H9 (cell line): ENCODE measurements around the gene SRXN1. TPM values are rescaled to one million over a fixed set of nuclear protein-coding genes. Genes with fewer than 3 reads are reported as not detected.

Experiments used
- DNase-seq: peaks from one replicate; pipeline ENCODE4 v3.0.0-alpha.2; 2017
- H2AFZ ChIP-seq: one replicate; pipeline ENCODE4 v1.6.1; 2013; ENCODE audit warnings: mild to moderate bottlenecking, low read length, control low read depth, moderate library complexity
- H2AK5ac ChIP-seq: 2 replicates; pipeline ENCODE4 v1.6.1; 2013; ENCODE audit warnings: low read length, control low read depth, mixed read lengths; ENCODE audit not compliant: insufficient read length
- H2BK120ac ChIP-seq: one replicate; pipeline ENCODE4 v1.6.1; 2013; ENCODE audit warnings: low read depth, mild to moderate bottlenecking, low read length, control low read depth, inconsistent platforms; ENCODE audit not compliant: poor library complexity, severe bottlenecking
- H2BK12ac ChIP-seq: 2 replicates; pipeline ENCODE4 v1.6.1; 2013; ENCODE audit warnings: low read length, control low read depth, mixed read lengths, low read depth; ENCODE audit not compliant: insufficient read length
- H2BK15ac ChIP-seq: 2 replicates; pipeline ENCODE4 v1.6.1; 2013; ENCODE audit warnings: low read depth, low read length, control low read depth
- H2BK20ac ChIP-seq: one replicate; pipeline ENCODE4 v1.6.1; 2013; ENCODE audit warnings: low read depth, mild to moderate bottlenecking, low read length, control low read depth, inconsistent platforms; ENCODE audit not compliant: poor library complexity, severe bottlenecking
- H2BK5ac ChIP-seq: 2 replicates; pipeline ENCODE4 v1.6.1; 2013; ENCODE audit warnings: low read length, control low read depth, mixed read lengths; ENCODE audit not compliant: insufficient read length
- H3K14ac ChIP-seq: 2 replicates; pipeline ENCODE4 v1.6.1; 2013; ENCODE audit warnings: low read length, control low read depth; ENCODE audit not compliant: insufficient read depth
- H3K18ac ChIP-seq: 2 replicates; pipeline ENCODE4 v1.6.1; 2013; ENCODE audit warnings: low read depth, mild to moderate bottlenecking, mixed read lengths, low read length, control low read depth; ENCODE audit not compliant: insufficient read length
- H3K23ac ChIP-seq: 2 replicates; pipeline ENCODE4 v1.6.1; 2013; ENCODE audit warnings: low read length, control low read depth, mixed read lengths, low read depth; ENCODE audit not compliant: insufficient read length
- H3K23me2 ChIP-seq: 2 replicates; pipeline ENCODE4 v1.6.1; 2013; ENCODE audit warnings: low read depth, mild to moderate bottlenecking, mixed read lengths, low read length, control low read depth; ENCODE audit not compliant: insufficient read length, poor library complexity, severe bottlenecking
- H3K27ac ChIP-seq: 2 replicates; pipeline ENCODE4 v1.5.1; 2013; ENCODE audit warnings: low read length, control low read depth, mixed read lengths, low read depth; ENCODE audit not compliant: insufficient read length
- H3K27me3 ChIP-seq: 2 replicates; pipeline ENCODE4 v1.6.1; 2013; ENCODE audit warnings: low read length, control low read depth, inconsistent platforms; ENCODE audit not compliant: insufficient read depth
- H3K4ac ChIP-seq: 2 replicates; pipeline ENCODE4 v1.6.1; 2013; ENCODE audit warnings: low read depth, mild to moderate bottlenecking, control low read depth, inconsistent platforms, low read length, moderate library complexity
- H3K4me1 ChIP-seq: 2 replicates; pipeline ENCODE4 v1.6.1; 2013; ENCODE audit warnings: low read length, control low read depth, inconsistent platforms; ENCODE audit not compliant: insufficient read depth
- H3K4me2 ChIP-seq: 2 replicates; pipeline ENCODE4 v1.6.1; 2013; ENCODE audit warnings: low read length, control low read depth, mixed read lengths; ENCODE audit not compliant: insufficient read length, insufficient read depth
- H3K56ac ChIP-seq: 2 replicates; pipeline ENCODE4 v1.6.1; 2013; ENCODE audit warnings: low read depth, mild to moderate bottlenecking, mixed read lengths, low read length, control low read depth; ENCODE audit not compliant: insufficient read length
- H3K79me1 ChIP-seq: 2 replicates; pipeline ENCODE4 v1.6.1; 2013; ENCODE audit warnings: low read depth, mild to moderate bottlenecking, moderate library complexity, low read length, control low read depth, inconsistent platforms; ENCODE audit not compliant: insufficient read depth, poor library complexity, severe bottlenecking
- H3K79me2 ChIP-seq: 2 replicates; pipeline ENCODE4 v1.6.1; 2013; ENCODE audit warnings: low read length, control low read depth, inconsistent platforms; ENCODE audit not compliant: insufficient read depth
- H3K9ac ChIP-seq: 2 replicates; pipeline ENCODE4 v1.6.1; 2013; ENCODE audit warnings: low read length, control low read depth, mixed read lengths; ENCODE audit not compliant: insufficient read length; ENCODE audit errors: extremely low read depth
- H3K9me3 ChIP-seq: one replicate; pipeline ENCODE4 v1.6.1; 2013; ENCODE audit warnings: low read depth, low read length, inconsistent platforms; ENCODE audit not compliant: control insufficient read depth
- H3T11ph ChIP-seq: one replicate; pipeline ENCODE4 v1.6.1; 2013; ENCODE audit warnings: mild to moderate bottlenecking, low read length, control low read depth, inconsistent platforms
- H4K20me1 ChIP-seq: one replicate; pipeline ENCODE4 v1.6.1; 2013; ENCODE audit not compliant: control insufficient read depth, insufficient read length, insufficient read depth
- H4K5ac ChIP-seq: 2 replicates; pipeline ENCODE4 v1.6.1; 2013; ENCODE audit warnings: low read depth, mild to moderate bottlenecking, mixed read lengths, low read length, control low read depth; ENCODE audit not compliant: insufficient read length
- H4K8ac ChIP-seq: replicated peaks from 2 replicates; pipeline ENCODE4 v1.6.1; 2013; ENCODE audit warnings: low read length, control low read depth, mixed read lengths, low read depth; ENCODE audit not compliant: insufficient read length
- H4K91ac ChIP-seq: 2 replicates; pipeline ENCODE4 v1.6.1; 2013; ENCODE audit warnings: low read depth, mild to moderate bottlenecking, moderate library complexity, mixed read lengths, low read length, control low read depth; ENCODE audit not compliant: insufficient read length
- H3K27ac Mint-ChIP-seq, 3 experiments: 2 replicates in 2 of 3; 3 replicates in 1 of 3; pipeline ENCODE4 v1.8.0; 2020 to 2021; ENCODE audit warnings: mixed read lengths in 3 of 3, mild to moderate bottlenecking in 1 of 3, moderate library complexity in 1 of 3
- H3K27me3 Mint-ChIP-seq: 2 replicates; pipeline ENCODE4 v1.8.0; 2021; ENCODE audit warnings: low read depth, mild to moderate bottlenecking, moderate library complexity, mixed read lengths
- H3K36me3 Mint-ChIP-seq, 3 experiments: 2 replicates in 2 of 3; 3 replicates in 1 of 3; pipeline ENCODE4 v1.8.0; 2020 to 2021; ENCODE audit warnings: low read depth in 3 of 3, mixed read lengths in 3 of 3; ENCODE audit not compliant: insufficient read depth in 1 of 3
- H3K4me1 Mint-ChIP-seq, 2 experiments: 2 replicates each; pipeline ENCODE4 v1.8.0; 2020; ENCODE audit warnings: mixed read lengths in 2 of 2
- H3K4me3 Mint-ChIP-seq, 2 experiments: 2 replicates in 1 of 2; 3 replicates in 1 of 2; pipeline ENCODE4 v1.8.0; 2020 to 2021; ENCODE audit warnings: mild to moderate bottlenecking in 2 of 2, mixed read lengths in 2 of 2, moderate library complexity in 1 of 2
- H3K9me3 Mint-ChIP-seq, 2 experiments: 2 replicates in 1 of 2; 3 replicates in 1 of 2; pipeline ENCODE4 v1.8.0; 2020; ENCODE audit warnings: mild to moderate bottlenecking in 2 of 2, mixed read lengths in 2 of 2, moderate library complexity in 1 of 2
- WGBS: extraction: QIAGEN DNeasy Blood & Tissue Kit; methylation state at CpG from one replicate; pipeline ENCODE4 v1.1.7; 2013; ENCODE audit warnings: missing lambda C conversion rate, low lambda C conversion rate, mixed read lengths; ENCODE audit not compliant: insufficient read length; ENCODE audit errors: extremely low coverage; 5-methylcytosine and 5-hydroxymethylcytosine counted together
- total RNA-seq: library from RNA; stranded (reverse); gene quantifications from 2 replicates; pipeline ENCODE4 v1.2.1, GENCODE V29; 2021
- TF ChIP-seq, protein P1 (sequence below): fragments of 200-600 bp; sonication (generic); conservative IDR thresholded peaks from 3 replicates; pipeline ENCODE4 v1.8.0; 2021; ENCODE audit warnings: antibody characterized with exemption, mild to moderate bottlenecking

The SRXN1 gene
- total RNA-seq, 1 experiment from 2014 or later, result 25.7 TPM

GRCh38 chr20:637559-637958 lies 15.4 kb downstream of the SRXN1 start:
- no peaks in the 10 kb centered on the region for H3K9me3 ChIP-seq
- no peaks in the 10 kb centered on the region for H3K36me3 Mint-ChIP-seq
- no peak overlapping the region for H2AK5ac ChIP-seq
- no peak for DNase-seq
- no peak overlapping the region for H3K14ac ChIP-seq
- H3K23ac ChIP-seq, result no peak overlapping the region
- no peak overlapping the region for H2AFZ ChIP-seq
- no peak overlapping the region for H3K9ac ChIP-seq
- H2BK12ac ChIP-seq, result no peak overlapping the region
- H3K4me2 ChIP-seq, result no peak overlapping the region
- no peaks in the 10 kb centered on the region for H3K79me1 ChIP-seq
- no peaks in the 10 kb centered on the region for H3K23me2 ChIP-seq
- H3K4me1 ChIP-seq, result no peaks in the 10 kb centered on the region
- no peak overlapping the region for H3K56ac ChIP-seq
- H3K18ac ChIP-seq, result no peak overlapping the region
- no peak overlapping the region for H4K91ac ChIP-seq
- H3K27me3 ChIP-seq, result no peaks in the 10 kb centered on the region
- no peak overlapping the region for H3K27ac ChIP-seq
- WGBS, result no CpG with 5 or more reads among the region's 2 CpGs
- TF ChIP-seq, protein P1, sequence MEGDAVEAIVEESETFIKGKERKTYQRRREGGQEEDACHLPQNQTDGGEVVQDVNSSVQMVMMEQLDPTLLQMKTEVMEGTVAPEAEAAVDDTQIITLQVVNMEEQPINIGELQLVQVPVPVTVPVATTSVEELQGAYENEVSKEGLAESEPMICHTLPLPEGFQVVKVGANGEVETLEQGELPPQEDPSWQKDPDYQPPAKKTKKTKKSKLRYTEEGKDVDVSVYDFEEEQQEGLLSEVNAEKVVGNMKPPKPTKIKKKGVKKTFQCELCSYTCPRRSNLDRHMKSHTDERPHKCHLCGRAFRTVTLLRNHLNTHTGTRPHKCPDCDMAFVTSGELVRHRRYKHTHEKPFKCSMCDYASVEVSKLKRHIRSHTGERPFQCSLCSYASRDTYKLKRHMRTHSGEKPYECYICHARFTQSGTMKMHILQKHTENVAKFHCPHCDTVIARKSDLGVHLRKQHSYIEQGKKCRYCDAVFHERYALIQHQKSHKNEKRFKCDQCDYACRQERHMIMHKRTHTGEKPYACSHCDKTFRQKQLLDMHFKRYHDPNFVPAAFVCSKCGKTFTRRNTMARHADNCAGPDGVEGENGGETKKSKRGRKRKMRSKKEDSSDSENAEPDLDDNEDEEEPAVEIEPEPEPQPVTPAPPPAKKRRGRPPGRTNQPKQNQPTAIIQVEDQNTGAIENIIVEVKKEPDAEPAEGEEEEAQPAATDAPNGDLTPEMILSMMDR, result no peak
- H3K4me1 Mint-ChIP-seq, result peaks cover 4 to 20% of the 10 kb centered on the region in 2 experiments; a peak in 3 of 4 replicates
- no peak overlapping the region for H3K4ac ChIP-seq
- peaks cover 0 to 2% of the 10 kb centered on the region in 2 experiments; a peak in 3 of 5 replicates for H3K9me3 Mint-ChIP-seq
- H2BK20ac ChIP-seq, result no peak overlapping the region
- no peak overlapping the region for H3K27ac Mint-ChIP-seq
- H2BK15ac ChIP-seq, result no peak overlapping the region
- H3K4me3 Mint-ChIP-seq, result no peak overlapping the region
- peaks cover 10% of the 10 kb centered on the region for H3K27me3 Mint-ChIP-seq
- H4K5ac ChIP-seq, result no peak overlapping the region
- no peaks in the 10 kb centered on the region for H3K79me2 ChIP-seq
- H4K8ac ChIP-seq, result no peak overlapping the region
- H4K20me1 ChIP-seq, result no peaks in the 10 kb centered on the region
- no peak overlapping the region for H2BK120ac ChIP-seq
- H3T11ph ChIP-seq, result no peak overlapping the region
- no peak overlapping the region for H2BK5ac ChIP-seq
